ENCODE data around the gene GADD45A.

The GADD45A gene

DNA sequence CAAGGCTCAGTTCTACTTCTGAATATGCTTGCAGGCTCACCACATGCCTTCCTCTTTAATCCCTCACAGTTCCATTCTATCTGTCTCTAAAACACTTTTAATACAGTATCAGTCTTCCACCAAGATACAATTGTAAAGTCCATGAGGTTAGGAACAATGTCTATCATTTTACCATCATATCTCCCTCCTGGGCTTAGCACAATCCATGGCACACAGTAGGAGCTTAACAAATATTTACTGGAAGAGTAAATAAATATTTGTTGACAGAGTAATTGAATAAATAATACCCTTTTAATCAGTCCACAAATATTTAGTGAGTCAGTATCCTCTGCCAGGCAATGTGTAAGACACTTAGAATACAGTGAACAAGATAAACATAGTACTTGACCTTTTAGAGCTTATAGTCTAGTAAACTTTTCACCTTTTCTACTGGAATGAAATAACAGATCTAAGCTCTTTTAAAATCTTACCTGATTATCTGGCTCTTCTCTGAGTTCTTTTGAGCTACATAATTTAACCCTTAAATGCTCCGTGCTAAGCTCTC is 12.7 kb upstream of the GADD45A start:
- H3K36me3 ChIP-seq (ENCODE audit: control insufficient read depth in 1 of 2, insufficient read depth in 2 of 2, low read length in 2 of 2): no peaks in the 10 kb centered on the region
- no CpG with 5 or more reads among the region's 1 CpG for WGBS (ENCODE audit: extremely low coverage, insufficient coverage, insufficient read length)
- no peak overlapping the region for H3K27ac ChIP-seq (ENCODE audit: low read depth, low read length)
- no peak overlapping the region for H3K4ac ChIP-seq (ENCODE audit: low read depth, low read length)
- no peak overlapping the region for H2AFZ ChIP-seq (ENCODE audit: insufficient read depth, low read length, poor library complexity)
- no peak overlapping the region for H2BK5ac ChIP-seq (ENCODE audit: low read depth, low read length, poor library complexity)
- no peaks in the 10 kb centered on the region for H3K4me1 ChIP-seq (ENCODE audit: control insufficient read depth in 1 of 2, insufficient read depth in 2 of 2, low read length in 2 of 2)
- no peak overlapping the region for H4K12ac ChIP-seq (ENCODE audit: low read depth, low read length)
- DNase-seq: no peak
- H3K27me3 ChIP-seq (ENCODE audit: insufficient read depth, low read length): no peaks in the 10 kb centered on the region
- no peaks in the 10 kb centered on the region for H3K79me1 ChIP-seq (ENCODE audit: low read length)
- no peak overlapping the region for H4K8ac ChIP-seq (ENCODE audit: low read depth, low read length)
- no peak overlapping the region for H2BK120ac ChIP-seq (ENCODE audit: insufficient read depth, low read length, poor library complexity)
- no peak overlapping the region for H3K4me3 ChIP-seq (ENCODE audit: low read depth, low read length)
- H3K18ac ChIP-seq (ENCODE audit: low read length): no peak overlapping the region
- H2AK5ac ChIP-seq (ENCODE audit: low read length): no peak overlapping the region
- no peaks in the 10 kb centered on the region for H3K9me3 ChIP-seq (ENCODE audit: insufficient read depth, low read depth, low read length)
- no peak overlapping the region for H4K91ac ChIP-seq (ENCODE audit: low read depth, low read length)
- no peak overlapping the region for H3K14ac ChIP-seq (ENCODE audit: low read length)
- H3K9ac ChIP-seq (ENCODE audit: low read length): no peak overlapping the region
- H3K23ac ChIP-seq (ENCODE audit: low read length): no peak overlapping the region
- no peak overlapping the region for H3K4me2 ChIP-seq (ENCODE audit: low read length)
- H2BK12ac ChIP-seq (ENCODE audit: low read length): no peak overlapping the region
- no peaks in the 10 kb centered on the region for H3K79me2 ChIP-seq (ENCODE audit: control insufficient read depth, insufficient read depth, low read length, poor library complexity)

DNA sequence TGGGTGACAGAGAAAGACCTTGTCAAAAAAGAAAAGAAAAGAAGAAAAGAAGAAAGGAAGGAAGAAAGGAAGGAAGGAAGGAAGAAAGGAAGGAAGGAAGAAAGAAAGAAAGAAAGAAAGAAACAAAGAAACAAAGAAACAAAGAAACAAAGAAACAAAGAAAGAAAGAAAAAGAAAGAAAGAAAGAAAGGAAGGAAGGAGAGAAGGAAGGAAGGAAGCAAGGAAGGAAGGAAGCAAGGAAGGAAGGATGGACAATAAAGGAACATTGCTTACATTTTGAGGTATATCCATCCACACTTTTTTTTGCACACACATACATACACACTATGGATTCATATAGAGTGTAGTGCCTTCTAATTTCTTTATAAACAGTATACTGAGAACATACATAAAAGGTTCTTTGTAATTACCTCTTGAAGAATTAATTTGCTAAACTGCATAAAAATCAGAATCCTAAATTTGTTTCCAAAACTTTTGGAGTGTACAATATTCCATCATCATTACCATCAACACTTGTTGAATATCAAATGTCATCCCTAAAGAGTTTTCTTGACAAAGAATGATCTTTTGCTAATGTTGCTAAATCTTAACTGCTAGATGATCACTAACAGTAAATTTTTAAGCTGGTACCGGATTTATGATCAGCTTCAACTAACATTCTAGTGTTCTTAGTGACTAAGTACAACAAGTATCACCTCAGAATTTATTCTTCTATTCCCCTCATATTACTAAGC is 11.4 kb upstream of the GADD45A start:
- WGBS (ENCODE audit: extremely low coverage, insufficient coverage, insufficient read length): no CpG with 5 or more reads among the region's 1 CpG

GRCh38 chr1:67674260-67675011 is 10.6 kb upstream of the GADD45A start:
- no peak overlapping the region for H2BK12ac ChIP-seq (ENCODE audit: low read length)
- no peak overlapping the region for H3K9ac ChIP-seq (ENCODE audit: low read length)
- no peak overlapping the region for H2BK120ac ChIP-seq (ENCODE audit: insufficient read depth, low read length, poor library complexity)
- H2AFZ ChIP-seq (ENCODE audit: insufficient read depth, low read length, poor library complexity): no peak overlapping the region
- no peak overlapping the region for H3K4ac ChIP-seq (ENCODE audit: low read depth, low read length)
- H3K23ac ChIP-seq (ENCODE audit: low read length): no peak overlapping the region
- no peaks in the 10 kb centered on the region for H3K9me3 ChIP-seq (ENCODE audit: insufficient read depth, low read depth, low read length)
- WGBS (ENCODE audit: extremely low coverage, insufficient coverage, insufficient read length): no CpG with 5 or more reads among the region's 4 CpGs
- no peak overlapping the region for H3K27ac ChIP-seq (ENCODE audit: low read depth, low read length)
- H3K36me3 ChIP-seq (ENCODE audit: control insufficient read depth in 1 of 2, insufficient read depth in 2 of 2, low read length in 2 of 2): no peaks in the 10 kb centered on the region
- H4K91ac ChIP-seq (ENCODE audit: low read depth, low read length): no peak overlapping the region
- no peak overlapping the region for H2BK5ac ChIP-seq (ENCODE audit: low read depth, low read length, poor library complexity)
- no peak for DNase-seq
- H3K14ac ChIP-seq (ENCODE audit: low read length): no peak overlapping the region
- H2AK5ac ChIP-seq (ENCODE audit: low read length): no peak overlapping the region
- H3K79me1 ChIP-seq (ENCODE audit: low read length): no peaks in the 10 kb centered on the region
- H3K79me2 ChIP-seq (ENCODE audit: control insufficient read depth, insufficient read depth, low read length, poor library complexity): no peaks in the 10 kb centered on the region
- H3K27me3 ChIP-seq (ENCODE audit: insufficient read depth, low read length): no peaks in the 10 kb centered on the region
- no peak overlapping the region for H3K18ac ChIP-seq (ENCODE audit: low read length)
- H3K4me2 ChIP-seq (ENCODE audit: low read length): no peak overlapping the region
- H3K4me1 ChIP-seq (ENCODE audit: control insufficient read depth in 1 of 2, insufficient read depth in 2 of 2, low read length in 2 of 2): no peaks in the 10 kb centered on the region
- no peak overlapping the region for H4K12ac ChIP-seq (ENCODE audit: low read depth, low read length)
- no peak overlapping the region for H3K4me3 ChIP-seq (ENCODE audit: low read depth, low read length)
- no peak overlapping the region for H4K8ac ChIP-seq (ENCODE audit: low read depth, low read length)

More for the DNA sequence above, 11.4 kb upstream of the GADD45A start:
- Histone ChIP-seq H4K91ac (ENCODE audit: low read depth, low read length) (no peak overlapping the region), H3K27me3 (ENCODE audit: insufficient read depth, low read length) (no peaks in the 10 kb centered on the region), H3K79me2 (ENCODE audit: control insufficient read depth, insufficient read depth, low read length, poor library complexity) (no peaks in the 10 kb centered on the region), H3K9me3 (ENCODE audit: insufficient read depth, low read depth, low read length) (no peaks in the 10 kb centered on the region), H3K36me3 (ENCODE audit: control insufficient read depth in 1 of 2, insufficient read depth in 2 of 2, low read length in 2 of 2) (no peaks in the 10 kb centered on the region), H3K79me1 (ENCODE audit: low read length) (no peaks in the 10 kb centered on the region), H2BK120ac (ENCODE audit: insufficient read depth, low read length, poor library complexity) (no peak overlapping the region), H3K4ac (ENCODE audit: low read depth, low read length) (no peak overlapping the region), H3K23ac (ENCODE audit: low read length) (no peak overlapping the region), H3K27ac (ENCODE audit: low read depth, low read length) (no peak overlapping the region), H3K18ac (ENCODE audit: low read length) (no peak overlapping the region), H3K4me1 (ENCODE audit: control insufficient read depth in 1 of 2, insufficient read depth in 2 of 2, low read length in 2 of 2) (no peaks in the 10 kb centered on the region), H2BK5ac (ENCODE audit: low read depth, low read length, poor library complexity) (no peak overlapping the region), H2BK12ac (ENCODE audit: low read length) (no peak overlapping the region), H3K4me2 (ENCODE audit: low read length) (no peak overlapping the region), H4K8ac (ENCODE audit: low read depth, low read length) (no peak overlapping the region), H3K14ac (ENCODE audit: low read length) (no peak overlapping the region), H2AFZ (ENCODE audit: insufficient read depth, low read length, poor library complexity) (no peak overlapping the region), H3K9ac (ENCODE audit: low read length) (no peak overlapping the region), H3K4me3 (ENCODE audit: low read depth, low read length) (no peak overlapping the region), H4K12ac (ENCODE audit: low read depth, low read length) (no peak overlapping the region), H2AK5ac (ENCODE audit: low read length) (no peak overlapping the region)
- DNase-seq: no peak

DNA sequence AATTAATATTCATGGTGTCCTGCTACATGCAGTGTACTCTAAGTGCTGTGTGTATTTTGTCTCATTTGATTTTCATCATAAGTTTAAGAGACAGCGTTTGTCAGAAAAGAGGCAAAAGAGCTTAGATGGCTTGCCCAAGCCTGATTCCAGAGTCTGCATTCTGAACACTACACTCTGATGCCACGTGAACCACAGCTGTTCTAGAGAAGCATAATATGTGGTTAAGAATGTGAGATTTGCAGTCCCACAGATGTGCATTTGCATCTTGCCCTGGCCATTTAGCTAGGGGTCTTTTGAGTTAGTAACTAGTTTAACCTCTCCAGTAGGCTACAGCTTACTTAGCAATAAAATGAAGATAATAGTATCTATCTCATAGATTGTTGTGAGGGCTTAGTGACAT is 9.2 kb upstream of the GADD45A start:
- H3K23ac ChIP-seq (ENCODE audit: low read length): no peak overlapping the region
- no peaks in the 10 kb centered on the region for H3K27me3 ChIP-seq (ENCODE audit: insufficient read depth, low read length)
- H3K18ac ChIP-seq (ENCODE audit: low read length): no peak overlapping the region
- H3K9me3 ChIP-seq (ENCODE audit: insufficient read depth, low read depth, low read length): no peaks in the 10 kb centered on the region
- no peak overlapping the region for H3K4me2 ChIP-seq (ENCODE audit: low read length)
- no peak overlapping the region for H4K91ac ChIP-seq (ENCODE audit: low read depth, low read length)
- H3K27ac ChIP-seq (ENCODE audit: low read depth, low read length): no peak overlapping the region
- H3K4me1 ChIP-seq (ENCODE audit: control insufficient read depth in 1 of 2, insufficient read depth in 2 of 2, low read length in 2 of 2): peaks cover 0 to 2% of the 10 kb centered on the region in 2 experiments
- no peak overlapping the region for H3K4me3 ChIP-seq (ENCODE audit: low read depth, low read length)
- H2BK120ac ChIP-seq (ENCODE audit: insufficient read depth, low read length, poor library complexity): no peak overlapping the region
- no peak overlapping the region for H2AFZ ChIP-seq (ENCODE audit: insufficient read depth, low read length, poor library complexity)
- H4K8ac ChIP-seq (ENCODE audit: low read depth, low read length): no peak overlapping the region
- H3K4ac ChIP-seq (ENCODE audit: low read depth, low read length): no peak overlapping the region
- no peaks in the 10 kb centered on the region for H3K79me1 ChIP-seq (ENCODE audit: low read length)
- H2BK5ac ChIP-seq (ENCODE audit: low read depth, low read length, poor library complexity): no peak overlapping the region
- H3K14ac ChIP-seq (ENCODE audit: low read length): no peak overlapping the region
- no peak overlapping the region for H3K9ac ChIP-seq (ENCODE audit: low read length)
- H2BK12ac ChIP-seq (ENCODE audit: low read length): no peak overlapping the region
- DNase-seq: no peak
- no CpG with 5 or more reads among the region's 2 CpGs for WGBS (ENCODE audit: extremely low coverage, insufficient coverage, insufficient read length)
- H3K79me2 ChIP-seq (ENCODE audit: control insufficient read depth, insufficient read depth, low read length, poor library complexity): no peaks in the 10 kb centered on the region
- H2AK5ac ChIP-seq (ENCODE audit: low read length): no peak overlapping the region
- H3K36me3 ChIP-seq (ENCODE audit: control insufficient read depth in 1 of 2, insufficient read depth in 2 of 2, low read length in 2 of 2): no peaks in the 10 kb centered on the region
- no peak overlapping the region for H4K12ac ChIP-seq (ENCODE audit: low read depth, low read length)
